GM19463 (cell line): Measurements from ENCODE around the gene CAMKK2.
"Not testable (repeated sequence)": the region's sequence is repeated elsewhere in the genome, so short reads cannot be mapped to it uniquely, and the experiment has no call there.

Source experiments
- ATAC-seq: cut with Tn5 transposase; IDR thresholded peaks from one replicate; pipeline ENCODE4 v1.9.1; 2021; ENCODE audit warnings: mild to moderate bottlenecking, moderate library complexity; ENCODE audit not compliant: unreplicated experiment

CAMKK2 gene

GRCh38 chr12:121250359-121250758, 46.1 kb downstream of the CAMKK2 start:
- ATAC-seq: no peak

- ATAC-seq: peak; percentile 90
These were observed 47.9 kb downstream of the CAMKK2 start for GRCh38 chr12:121248622-121249021.

- no peak for ATAC-seq
These were observed 49.5 kb downstream of the CAMKK2 start for GRCh38 chr12:121246893-121247557.

GRCh38 chr12:121245951-121246350, 50.6 kb downstream of the CAMKK2 start:
- ATAC-seq: no peak

- ATAC-seq: no peak
These were observed 51.5 kb downstream of the CAMKK2 start for GRCh38 chr12:121245031-121245430.

- ATAC-seq: no peak
These were observed 55.1 kb downstream of the CAMKK2 start for GRCh38 chr12:121241156-121241970.

GRCh38 chr12:121240484-121241101, 55.9 kb downstream of the CAMKK2 start:
- no peak for ATAC-seq

GRCh38 chr12:121240062-121240420, 56.5 kb downstream of the CAMKK2 start:
- no peak for ATAC-seq

GRCh38 chr12:121239351-121240061, 57.0 kb downstream of the CAMKK2 start:
- no peak for ATAC-seq

GRCh38 chr12:121238604-121239350, 57.7 kb downstream of the CAMKK2 start:
- ATAC-seq: no peak

- no peak for ATAC-seq
These were observed 58.4 kb downstream of the CAMKK2 start for GRCh38 chr12:121238086-121238485.

- no peak for ATAC-seq
These were observed 59.1 kb downstream of the CAMKK2 start for GRCh38 chr12:121237415-121237814.

- ATAC-seq: no peak
These were observed 59.7 kb downstream of the CAMKK2 start for GRCh38 chr12:121236776-121237175.

- no peak for ATAC-seq
These were observed 62.9 kb downstream of the CAMKK2 start for GRCh38 chr12:121233628-121234020.

GRCh38 chr12:121232977-121233627, 63.4 kb downstream of the CAMKK2 start:
- ATAC-seq: no peak

- ATAC-seq: no peak
These were observed 64.3 kb downstream of the CAMKK2 start for GRCh38 chr12:121232163-121232562.

- no peak for ATAC-seq
These were observed 66.0 kb downstream of the CAMKK2 start for GRCh38 chr12:121230538-121230907.

GRCh38 chr12:121229826-121230537, 66.5 kb downstream of the CAMKK2 start:
- not testable (repeated sequence) for ATAC-seq

- no peak for ATAC-seq
These were observed 67.4 kb downstream of the CAMKK2 start for GRCh38 chr12:121228919-121229665.
